H1 (cell line): ENCODE measurements around the gene DIP2C. TPM values are rescaled to one million over a fixed set of nuclear protein-coding genes. Genes with fewer than 3 reads are reported as not detected.
A peak's percentile ranks its signal among the peaks of the same experiment; 100 is the strongest.

Experiments used
- CTCF ChIA-PET: fragments of 300-600 bp; sonication (Branson Sonifier 250); formaldehyde crosslinking; loops from one replicate; lab custom pipeline; 2021; ENCODE audit not compliant: partially characterized antibody; lab: Charles Lee
- POLR2A ChIA-PET: fragments of 300-600 bp; sonication (Branson Sonifier 250); formaldehyde crosslinking; loops from one replicate; lab custom pipeline; 2021; ENCODE audit warnings: inconsistent platforms; ENCODE audit not compliant: partially characterized antibody; lab: Charles Lee
- DNase-seq, 2 experiments: peaks; one replicate each; pipeline versions ENCODE4 v3.0.0 to v3.0.0-alpha.2; 2010 to 2022; ENCODE audit warnings: low spot score in 2 of 2, low read depth in 1 of 2, mixed read lengths in 1 of 2
- FAIRE-seq: peaks from 2 replicates; lab custom pipeline; 2011; peaks lifted over from hg19 to GRCh38; lab: Jason Lieb, UNC
- H2AFZ ChIP-seq: 2 replicates; pipeline ENCODE4 v1.8.1; 2012; ENCODE audit warnings: low read length, inconsistent platforms
- H2AK5ac ChIP-seq: 2 replicates; pipeline ENCODE4 v1.6.1; 2013; ENCODE audit warnings: low read depth, low read length
- H2BK120ac ChIP-seq: replicated peaks from 2 replicates; pipeline ENCODE3; 2013; ENCODE audit warnings: low read depth, low read length, inconsistent platforms
- H2BK12ac ChIP-seq: 2 replicates; pipeline ENCODE4 v1.6.1; 2013; ENCODE audit warnings: low read depth, low read length
- H2BK15ac ChIP-seq: 2 replicates; pipeline ENCODE4 v1.6.1; 2013; ENCODE audit warnings: low read length
- H2BK20ac ChIP-seq: 2 replicates; pipeline ENCODE4 v1.6.1; 2013; ENCODE audit warnings: low read length
- H2BK5ac ChIP-seq: 2 replicates; pipeline ENCODE4 v1.6.1; 2013; ENCODE audit warnings: low read depth, low read length
- H3K14ac ChIP-seq: 2 replicates; pipeline ENCODE4 v1.6.1; 2013; ENCODE audit warnings: inconsistent platforms; ENCODE audit not compliant: insufficient read length
- H3K18ac ChIP-seq: 2 replicates; pipeline ENCODE4 v1.6.1; 2013; ENCODE audit warnings: low read length; ENCODE audit errors: extremely low read depth
- H3K23ac ChIP-seq: 2 replicates; pipeline ENCODE4 v1.6.1; 2013; ENCODE audit warnings: inconsistent platforms; ENCODE audit not compliant: insufficient read length
- H3K23me2 ChIP-seq: 2 replicates; pipeline ENCODE4 v1.6.1; 2013; ENCODE audit warnings: low read depth, low read length
- H3K27ac ChIP-seq: 2 replicates; pipeline ENCODE4 v1.6.1; 2011; ENCODE audit warnings: low read depth, low read length, inconsistent platforms
- H3K27me3 ChIP-seq, 4 experiments: replicated peaks in 1 of 4; 1 replicate in 1 of 4; 2 replicates in 3 of 4; pipeline versions ENCODE4 v1.6.1 to v1.8.1; 2011 to 2013; ENCODE audit warnings: low read length in 3 of 4, mild to moderate bottlenecking in 3 of 4, inconsistent platforms in 2 of 4, mixed read lengths in 2 of 4, moderate library complexity in 1 of 4; ENCODE audit not compliant: control insufficient read depth in 3 of 4, insufficient read depth in 3 of 4; ENCODE audit errors: extremely low read depth in 1 of 4
- H3K36me3 ChIP-seq, 4 experiments: 2 replicates each; pipeline versions ENCODE4 v1.6.1 to v1.8.1; 2011 to 2013; ENCODE audit warnings: mild to moderate bottlenecking in 4 of 4, low read length in 3 of 4, moderate library complexity in 2 of 4, control low read depth in 1 of 4, inconsistent platforms in 1 of 4; ENCODE audit not compliant: insufficient read depth in 4 of 4, control insufficient read depth in 2 of 4
- H3K4ac ChIP-seq: replicated peaks from 2 replicates; pipeline ENCODE3; 2013; ENCODE audit warnings: low read length, low read depth, mixed read lengths, inconsistent platforms; ENCODE audit not compliant: insufficient read length
- H3K4me1 ChIP-seq, 4 experiments: replicated peaks in 1 of 4; 1 replicate in 1 of 4; 2 replicates in 3 of 4; pipeline versions ENCODE4 v1.6.1 to v1.8.1; 2011 to 2013; ENCODE audit warnings: low read length in 3 of 4, inconsistent platforms in 2 of 4, mixed read lengths in 1 of 4; ENCODE audit not compliant: insufficient read depth in 4 of 4, control insufficient read depth in 3 of 4
- H3K4me2 ChIP-seq, 2 experiments: 2 replicates each; pipeline versions ENCODE4 v1.6.1 to v1.8.1; 2011 to 2013; ENCODE audit warnings: low read depth in 2 of 2, low read length in 2 of 2, control low read depth in 1 of 2, inconsistent platforms in 1 of 2, mild to moderate bottlenecking in 1 of 2; ENCODE audit not compliant: insufficient read depth in 1 of 2
- H3K4me3 ChIP-seq, 4 experiments: fragments of 200-600, 300-600 bp in 1 of 4; sonication (generic), shearing (Covaris generic), sonication (Bioruptor Twin) in 1 of 4; 2 replicates each; pipeline versions ENCODE4 v1.5.1 to v1.8.1; 2011 to 2016; ENCODE audit warnings: low read length in 4 of 4, low read depth in 3 of 4, control low read depth in 2 of 4, inconsistent platforms in 2 of 4, mild to moderate bottlenecking in 2 of 4, mixed read lengths in 1 of 4, moderate library complexity in 1 of 4; ENCODE audit not compliant: insufficient read depth in 2 of 4; ENCODE audit errors: extremely low read depth in 1 of 4
- H3K56ac ChIP-seq: replicated peaks from 2 replicates; pipeline ENCODE3; 2013; ENCODE audit warnings: low read depth, mild to moderate bottlenecking, mixed read lengths, low read length, inconsistent platforms; ENCODE audit not compliant: insufficient read length
- H3K79me1 ChIP-seq: 2 replicates; pipeline ENCODE4 v1.6.1; 2013; ENCODE audit warnings: low read depth, low read length, control low read depth
- H3K79me2 ChIP-seq, 2 experiments: 2 replicates each; pipeline versions ENCODE4 v1.6.1 to v1.8.1; 2012 to 2013; ENCODE audit warnings: low read length in 2 of 2, mild to moderate bottlenecking in 2 of 2, inconsistent platforms in 1 of 2; ENCODE audit not compliant: insufficient read depth in 2 of 2, control insufficient read depth in 1 of 2
- H3K9ac ChIP-seq, 4 experiments: replicated peaks in 1 of 4; 1 replicate in 1 of 4; 2 replicates in 3 of 4; pipeline versions ENCODE4 v1.6.1 to v1.8.1; 2011 to 2013; ENCODE audit warnings: low read depth in 3 of 4, low read length in 3 of 4, control low read depth in 2 of 4, mild to moderate bottlenecking in 2 of 4, moderate library complexity in 2 of 4, inconsistent platforms in 1 of 4; ENCODE audit errors: extremely low read depth in 1 of 4
- H3K9me3 ChIP-seq, 2 experiments: 2 replicates each; pipeline versions ENCODE4 v1.6.1 to v1.8.1; 2012 to 2013; ENCODE audit warnings: mild to moderate bottlenecking in 2 of 2, moderate library complexity in 2 of 2, control low read depth in 1 of 2, inconsistent platforms in 1 of 2, low read depth in 1 of 2, low read length in 1 of 2, mixed read lengths in 1 of 2; ENCODE audit not compliant: insufficient read depth in 2 of 2
- H4K20me1 ChIP-seq, 2 experiments: replicated peaks in 1 of 2; 2 replicates each; pipeline versions ENCODE3 to v1.8.1; 2011 to 2013; ENCODE audit warnings: inconsistent platforms in 2 of 2, low read length in 2 of 2, mild to moderate bottlenecking in 1 of 2; ENCODE audit not compliant: insufficient read depth in 2 of 2, control insufficient read depth in 1 of 2
- H4K5ac ChIP-seq: 2 replicates; pipeline ENCODE4 v1.6.1; 2013; ENCODE audit warnings: low read length, low read depth, mixed read lengths, inconsistent platforms; ENCODE audit not compliant: insufficient read length
- H4K8ac ChIP-seq: 2 replicates; pipeline ENCODE4 v1.8.0; 2013; ENCODE audit warnings: mild to moderate bottlenecking, moderate library complexity, low read length, inconsistent platforms; ENCODE audit not compliant: insufficient read depth; ENCODE audit errors: extremely low read depth
- H4K91ac ChIP-seq: replicated peaks from 2 replicates; pipeline ENCODE3; 2013; ENCODE audit warnings: low read length, mixed read lengths, inconsistent platforms; ENCODE audit not compliant: insufficient read length
- CTBP2 ChIP-seq: IDR thresholded peaks from 2 replicates; pipeline ENCODE4 v1.7.0; 2011; ENCODE audit warnings: borderline replicate concordance, mild to moderate bottlenecking, moderate library complexity, mixed read lengths, low read length; ENCODE audit not compliant: insufficient read depth, insufficient read length
- EZH2 ChIP-seq: fragments of 200-600 bp; sonication (generic); IDR thresholded peaks from 2 replicates; pipeline ENCODE4 v1.7.1; 2012; ENCODE audit warnings: low read depth, mild to moderate bottlenecking, moderate library complexity, low read length, inconsistent platforms; ENCODE audit not compliant: severe bottlenecking
- JUN ChIP-seq: IDR thresholded peaks from 2 replicates; pipeline ENCODE4 v1.6.1; 2011; ENCODE audit warnings: low read depth, mild to moderate bottlenecking, improper control_type of control experiment, low read length
- JUND ChIP-seq: IDR thresholded peaks from 2 replicates; pipeline ENCODE4 v1.6.1; 2011; ENCODE audit warnings: mild to moderate bottlenecking, improper control_type of control experiment, low read length
- RAD21 ChIP-seq, 2 experiments: IDR thresholded peaks in 1 of 2; conservative IDR thresholded peaks in 1 of 2; 2 replicates each; pipeline ENCODE4 v1.6.1; 2011; ENCODE audit warnings: low read depth in 2 of 2, low read length in 2 of 2, improper control_type of control experiment in 1 of 2, inconsistent platforms in 1 of 2, mild to moderate bottlenecking in 1 of 2, moderate library complexity in 1 of 2
- TEAD4 ChIP-seq: IDR thresholded peaks from 2 replicates; pipeline ENCODE4 v1.6.1; 2012; ENCODE audit warnings: low read depth, low read length, inconsistent platforms, mixed read lengths
- WGBS, 2 experiments: shearing (Covaris generic) in 1 of 2; methylation state at CpG; one replicate each; pipeline versions ENCODE4 v1.1.6 to v1.1.7; 2013 to 2015; ENCODE audit warnings: low lambda C conversion rate in 2 of 2, mixed read lengths in 2 of 2, inconsistent platforms in 1 of 2, low coverage in 1 of 2, missing lambda C conversion rate in 1 of 2; ENCODE audit not compliant: insufficient replicate concordance in 2 of 2, insufficient coverage in 1 of 2, insufficient read length in 1 of 2; ENCODE audit errors: extremely low coverage in 1 of 2, missing lambda C conversion rate in 1 of 2; 5-methylcytosine and 5-hydroxymethylcytosine counted together
- polyA plus RNA-seq, 7 experiments: library from polyadenylated mRNA; depleted of rRNA in 3 of 7; stranded (reverse) in 5 of 7; unstranded in 2 of 7; fragments of >200 nt in 5 of 7; fragments of 200-250 nt in 2 of 7; gene quantifications; 1 replicate in 5 of 7; 2 replicates in 1 of 7; 4 replicates in 1 of 7; pipeline versions ENCODE4 v1.2.1 to v1.2.3, GENCODE V29; 2011 to 2013; ENCODE audit warnings: missing spikeins in 2 of 7, mixed read lengths in 2 of 7
- total RNA-seq: library from RNA; stranded (reverse); fragmentation: NEBNext Ultra II Directional; extraction: Animal tissue kit (Norgen Biotek cat#: 25700); gene quantifications from 2 replicates; pipeline ENCODE4 v1.2.1, GENCODE V29; 2021
- TF ChIP-seq, protein P1 (sequence below), 3 experiments: IDR thresholded peaks; 1 replicate in 2 of 3; 2 replicates in 1 of 3; pipeline versions ENCODE4 v1.5.1 to v1.6.1; 2011; ENCODE audit warnings: low read length in 3 of 3, mild to moderate bottlenecking in 3 of 3, inconsistent platforms in 2 of 3, low read depth in 1 of 3, moderate library complexity in 1 of 3; ENCODE audit not compliant: insufficient read depth in 1 of 3; ENCODE audit errors: control extremely low read depth in 1 of 3
- TF ChIP-seq, protein P2 (sequence below): IDR thresholded peaks from 2 replicates; pipeline ENCODE4 v1.6.1; 2011; ENCODE audit warnings: low read depth, mild to moderate bottlenecking, low read length; ENCODE audit not compliant: insufficient read depth

DIP2C gene
- total and polyA plus RNA-seq, 2 of the 8 experiments (the other 6 are each of a cell fraction or from before 2014, with no cell fraction given): 3.8 to 9.3 TPM

DNA sequence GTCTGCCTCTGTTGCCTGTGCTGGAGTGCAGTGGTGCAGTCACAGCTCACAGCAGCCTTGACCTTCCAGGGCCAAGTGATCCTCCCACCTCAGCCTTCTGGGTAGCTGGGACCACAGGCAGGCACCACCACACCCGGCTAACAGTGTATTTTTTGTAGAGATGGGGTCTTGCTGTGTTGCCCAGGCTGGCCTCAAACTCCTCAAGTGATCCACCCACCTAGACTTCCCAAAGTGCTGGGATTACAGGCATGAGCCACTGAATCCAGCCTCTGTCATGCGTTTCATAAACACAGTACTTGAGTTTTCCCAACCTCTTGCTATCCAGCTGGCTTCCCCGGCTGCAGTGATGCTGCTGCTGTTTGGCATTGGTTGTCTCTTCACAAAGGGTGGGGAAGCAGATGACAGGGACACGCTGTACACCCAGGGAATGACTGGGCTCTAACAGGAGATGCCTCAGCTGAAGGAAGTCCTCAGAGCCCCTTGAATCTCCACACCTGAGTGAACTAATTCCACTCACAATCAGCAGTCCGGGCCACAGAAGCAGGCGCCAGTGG is 191.5 kb downstream of the DIP2C start:
- H2BK20ac ChIP-seq: no peak overlapping the region
- TF ChIP-seq RAD21 (IDR thresholded peaks at IDR 0.05 in 1 of 2, conservative IDR thresholded peaks at IDR 0.05 in 1 of 2; ENCODE audit: low read depth in 2 of 2, low read length in 2 of 2) (no peak), JUN (no peak), CTBP2 (no peak), TEAD4 (no peak), EZH2 (no peak), JUND (no peak)
- TF ChIP-seq, protein P1, sequence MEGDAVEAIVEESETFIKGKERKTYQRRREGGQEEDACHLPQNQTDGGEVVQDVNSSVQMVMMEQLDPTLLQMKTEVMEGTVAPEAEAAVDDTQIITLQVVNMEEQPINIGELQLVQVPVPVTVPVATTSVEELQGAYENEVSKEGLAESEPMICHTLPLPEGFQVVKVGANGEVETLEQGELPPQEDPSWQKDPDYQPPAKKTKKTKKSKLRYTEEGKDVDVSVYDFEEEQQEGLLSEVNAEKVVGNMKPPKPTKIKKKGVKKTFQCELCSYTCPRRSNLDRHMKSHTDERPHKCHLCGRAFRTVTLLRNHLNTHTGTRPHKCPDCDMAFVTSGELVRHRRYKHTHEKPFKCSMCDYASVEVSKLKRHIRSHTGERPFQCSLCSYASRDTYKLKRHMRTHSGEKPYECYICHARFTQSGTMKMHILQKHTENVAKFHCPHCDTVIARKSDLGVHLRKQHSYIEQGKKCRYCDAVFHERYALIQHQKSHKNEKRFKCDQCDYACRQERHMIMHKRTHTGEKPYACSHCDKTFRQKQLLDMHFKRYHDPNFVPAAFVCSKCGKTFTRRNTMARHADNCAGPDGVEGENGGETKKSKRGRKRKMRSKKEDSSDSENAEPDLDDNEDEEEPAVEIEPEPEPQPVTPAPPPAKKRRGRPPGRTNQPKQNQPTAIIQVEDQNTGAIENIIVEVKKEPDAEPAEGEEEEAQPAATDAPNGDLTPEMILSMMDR (IDR thresholded peaks at IDR 0.05; ENCODE audit: control extremely low read depth in 1 of 3, insufficient read depth in 1 of 3, low read depth in 1 of 3, low read length in 3 of 3): no peak
- TF ChIP-seq, protein P2, sequence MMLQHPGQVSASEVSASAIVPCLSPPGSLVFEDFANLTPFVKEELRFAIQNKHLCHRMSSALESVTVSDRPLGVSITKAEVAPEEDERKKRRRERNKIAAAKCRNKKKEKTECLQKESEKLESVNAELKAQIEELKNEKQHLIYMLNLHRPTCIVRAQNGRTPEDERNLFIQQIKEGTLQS: no peak
- TF ChIP-seq, all 59 proteins: peak for 0
- WGBS, 2 experiments: 84% methylated on average over 6 of the region's 6 CpGs; no CpG with 5 or more reads in 1 of the 2 experiments
- H2BK120ac ChIP-seq: no peak overlapping the region
- no peaks in the 10 kb centered on the region for H3K79me1 ChIP-seq
- H3K27me3 ChIP-seq: peaks cover 0 to 5% (median 4%) of the 10 kb centered on the region in 4 experiments; a peak in 4 of 7 replicates
- H3K27ac ChIP-seq: no peak overlapping the region
- no peak overlapping the region for H4K91ac ChIP-seq
- no peak overlapping the region for H2AFZ ChIP-seq
- H2BK15ac ChIP-seq: no peak overlapping the region
- no peak overlapping the region for H3K56ac ChIP-seq
- H3K14ac ChIP-seq: no peak overlapping the region
- ChIA-PET POLR2A (interaction anchor here (0.6 kb wide), 1 partner anchor 419 kb away, joined by 3 read pairs; no protein-coding TSS in a partner anchor), CTCF (interaction anchor here (0.9 to 1.6 kb wide), 7 partner anchors 10 to 291 kb away, joined by 3 to 8 read pairs (median 3); no protein-coding TSS in a partner anchor)
- no peak overlapping the region for H2BK12ac ChIP-seq
- H4K20me1 ChIP-seq: peaks cover 5 to 26% of the 10 kb centered on the region in 2 experiments
- no peaks in the 10 kb centered on the region for H3K9me3 ChIP-seq
- FAIRE-seq (no peak), DNase-seq (no peak)
- no peak overlapping the region for H4K8ac ChIP-seq
- H3K18ac ChIP-seq: peak overlapping the region; percentile 7; the same call in 1 of the 2 replicates
- peaks cover 0 to 6% (median 3%) of the 10 kb centered on the region in 4 experiments; a peak in 2 of 7 replicates for H3K4me1 ChIP-seq
- no peak overlapping the region for H3K4ac ChIP-seq
- no peak overlapping the region for H3K23ac ChIP-seq
- H3K4me2 ChIP-seq: no peak overlapping the region
- no peak overlapping the region for H3K4me3 ChIP-seq
- no peaks in the 10 kb centered on the region for H3K36me3 ChIP-seq
- H3K23me2 ChIP-seq: no peaks in the 10 kb centered on the region
- H2BK5ac ChIP-seq: no peak overlapping the region
- H2AK5ac ChIP-seq: no peak overlapping the region
- H4K5ac ChIP-seq: no peak overlapping the region
- no peaks in the 10 kb centered on the region; a peak in 1 of 4 replicates for H3K79me2 ChIP-seq
- H3K9ac ChIP-seq: no peak overlapping the region
